ENCODE results near the gene ALG5.

The ALG5 gene

DNA sequence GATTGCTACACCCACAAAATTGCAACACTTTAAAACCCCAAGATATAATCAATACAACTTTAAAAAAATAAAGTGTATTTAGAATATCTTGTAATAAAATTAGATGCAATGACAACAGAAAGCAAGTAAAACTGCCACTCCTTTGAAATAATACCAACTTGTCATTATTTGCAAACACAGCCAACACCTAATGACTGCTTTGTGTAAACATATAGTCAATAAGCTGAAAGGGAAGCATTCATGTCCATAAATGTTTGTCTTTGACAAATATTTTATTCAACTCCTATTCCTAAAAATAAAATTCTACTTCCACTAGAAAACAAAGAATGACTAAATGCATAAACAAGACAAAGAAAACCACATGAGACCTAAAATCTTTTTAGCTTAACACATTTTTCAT lies 85.7 kb downstream of the ALG5 start:
- DNase-seq, result no peak

DNA sequence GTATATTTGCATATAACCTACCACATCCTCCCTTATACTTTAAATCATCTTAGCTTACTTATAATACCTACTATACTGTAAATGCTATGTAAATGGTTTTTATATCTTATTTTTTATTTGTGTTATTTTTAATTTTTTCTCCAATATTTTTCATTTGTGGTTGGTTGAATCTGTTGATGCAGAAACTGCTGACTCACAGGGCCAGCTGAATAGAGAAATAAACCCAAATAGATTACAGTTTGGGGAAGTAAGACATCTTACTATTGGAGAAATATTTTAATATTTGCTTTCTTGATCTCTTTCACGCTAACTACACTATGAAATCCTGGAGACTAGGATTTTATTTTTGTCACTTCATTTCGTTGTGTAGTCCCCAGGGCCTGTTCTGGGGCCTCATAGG lies 86.2 kb downstream of the ALG5 start:
- no peak for DNase-seq

DNA sequence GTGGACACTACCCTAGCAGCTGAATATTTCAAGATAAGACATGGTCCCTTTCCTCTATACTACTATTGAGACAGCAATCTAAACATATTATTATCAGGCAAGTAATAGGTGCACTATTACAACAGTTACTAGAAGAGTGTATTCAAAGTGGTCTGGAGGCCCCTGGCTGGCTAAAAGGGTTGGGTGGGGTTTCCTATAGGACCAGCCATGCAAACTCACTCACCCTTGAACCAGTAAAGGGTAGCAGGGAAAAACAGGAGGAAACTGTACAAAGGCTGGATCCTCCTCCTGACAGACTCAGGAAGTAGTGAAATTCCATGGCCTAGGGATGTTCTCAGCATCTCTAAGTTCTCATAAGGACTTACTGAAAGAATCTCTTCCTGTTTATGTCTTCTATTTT lies 86.8 kb downstream of the ALG5 start:
- no peak for DNase-seq

DNA sequence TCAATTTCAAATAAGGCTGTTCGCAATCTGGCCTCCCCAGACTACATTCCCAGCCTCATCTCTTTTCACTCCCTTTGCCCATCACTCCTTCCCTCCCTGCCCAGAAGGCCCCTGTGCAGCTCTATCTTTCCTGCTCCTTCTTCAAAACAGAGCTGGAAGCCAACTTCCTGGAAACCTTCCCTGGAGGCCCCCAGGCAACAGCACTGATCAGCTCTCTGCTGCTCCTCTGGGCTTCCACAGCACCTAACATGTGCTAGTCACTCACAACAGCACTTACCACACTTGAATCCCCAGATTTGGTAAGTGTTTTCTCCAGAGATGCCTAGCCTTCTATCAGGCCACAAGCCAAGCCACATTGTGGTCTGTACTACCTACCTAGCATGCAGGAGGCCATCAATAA lies 88.6 kb downstream of the ALG5 start:
- no peak for DNase-seq

DNA sequence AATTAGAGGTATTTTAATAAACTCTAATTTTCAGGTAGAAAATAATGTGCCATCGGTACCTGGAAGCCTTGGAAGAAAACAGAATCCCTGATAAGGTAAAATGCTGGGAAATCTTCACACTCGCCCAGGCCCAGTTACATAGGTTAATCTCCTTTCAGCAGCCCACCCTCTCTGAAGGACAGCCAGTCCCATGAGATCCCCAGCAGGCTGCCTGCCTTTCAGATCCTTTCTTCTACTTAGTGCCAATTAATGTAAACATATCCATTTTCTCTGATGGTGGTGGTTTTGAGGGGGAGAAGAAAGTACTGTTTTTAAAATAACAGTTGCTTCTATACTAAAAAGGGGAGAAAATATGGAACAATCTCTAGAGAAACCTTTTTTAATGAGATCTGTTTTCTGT lies 91.3 kb downstream of the ALG5 start:
- DNase-seq, result no peak

DNA sequence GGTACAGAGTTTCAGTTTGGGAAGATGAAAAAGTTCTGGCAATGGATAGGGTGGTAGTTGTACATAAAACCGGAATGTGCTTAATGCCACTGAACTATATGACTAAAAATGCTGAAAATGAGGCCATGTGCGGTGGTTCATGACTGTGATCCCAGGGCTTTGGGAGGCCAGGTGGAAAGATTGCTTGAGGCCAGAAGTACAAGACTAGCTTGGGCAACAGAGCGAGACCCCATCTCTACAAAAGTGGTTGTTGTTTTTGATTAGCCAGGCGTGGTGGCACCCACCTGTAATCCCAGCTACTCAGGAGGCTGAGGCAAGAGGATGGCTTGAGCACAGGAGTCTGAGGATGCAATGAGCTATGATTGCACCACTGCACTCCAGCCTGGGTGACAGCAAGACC lies 91.9 kb downstream of the ALG5 start:
- no peak for DNase-seq

DNA sequence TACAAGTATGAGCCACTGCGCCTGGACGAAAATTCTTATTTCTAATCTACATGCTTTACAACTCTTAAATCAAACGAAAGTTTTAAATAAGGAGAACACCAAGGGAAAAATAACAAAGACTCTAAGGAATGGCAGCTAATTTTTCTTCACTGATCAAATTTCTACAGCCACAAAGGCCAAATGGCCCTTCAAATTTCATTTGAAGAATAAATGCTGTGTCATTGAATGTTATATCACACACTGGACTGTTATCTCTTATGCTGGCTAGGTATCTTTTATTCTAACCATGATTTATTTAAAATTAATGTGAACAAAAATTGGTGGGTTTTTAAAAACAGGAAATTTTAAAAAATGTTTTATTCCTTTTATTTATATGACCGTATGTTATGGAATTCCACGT lies 93.2 kb downstream of the ALG5 start:
- DNase-seq, result no peak

DNA sequence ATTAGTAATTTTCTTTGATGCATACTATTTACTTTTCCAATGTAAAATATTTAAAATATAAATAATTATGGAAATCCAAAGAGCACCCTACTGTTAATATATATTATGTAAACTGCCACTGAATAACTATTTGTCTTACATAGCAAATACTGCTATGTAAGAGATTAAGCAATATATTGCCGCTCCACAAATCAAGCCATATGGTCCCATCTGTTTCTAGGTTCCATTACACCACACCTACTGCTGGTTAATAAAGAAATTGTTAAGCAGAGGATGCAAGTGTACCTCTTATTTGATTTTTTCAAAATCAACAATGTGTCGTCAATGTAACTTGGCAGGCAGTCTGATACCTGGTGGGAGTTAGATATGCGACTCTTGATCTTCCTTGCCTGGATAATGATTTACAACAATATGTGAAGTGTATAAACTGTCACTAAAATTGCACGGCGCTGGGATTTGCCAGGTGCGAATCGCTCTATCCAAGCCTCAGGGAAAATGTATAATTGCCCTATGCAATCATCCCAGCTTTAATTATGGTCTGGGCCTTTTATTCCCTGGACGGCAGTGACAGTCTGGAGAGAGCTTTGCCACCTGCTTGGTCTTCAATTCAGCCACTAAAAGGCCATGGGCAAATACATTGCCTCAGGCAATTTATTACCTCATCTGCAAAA lies 95.1 kb downstream of the ALG5 start:
- DNase-seq, result no peak
